A549 (cell line): ENCODE results near the gene ATG5. TPM values are rescaled to one million over a fixed set of nuclear protein-coding genes. Genes with fewer than 3 reads are reported as not detected.
"Not testable (repeated sequence)": the region's sequence is repeated elsewhere in the genome, so short reads cannot be mapped to it uniquely, and the experiment has no call there.

ENCODE experiments used
- ATAC-seq, 2 experiments: fragments of 200-7000 bp in 1 of 2; fragments of >200 bp in 1 of 2; cut with Nextera tagmentation in 1 of 2; cut with Tn5 transposase in 1 of 2; 3 replicates each; pipeline versions ENCODE4 v1.8.0 to v1.9.1; 2018 to 2020; ENCODE audit warnings: mild to moderate bottlenecking in 1 of 2, moderate library complexity in 1 of 2
- CTCF ChIA-PET: fragments of 300-600 bp; sonication (Branson Sonifier 250); formaldehyde crosslinking; extraction: SDS; loops from one replicate; lab custom pipeline; 2021; ENCODE audit warnings: antibody characterized with exemption, inconsistent platforms; lab: Yijun Ruan, JAX
- POLR2A ChIA-PET: fragments of 350-600 bp; formaldehyde crosslinking; extraction: SDS; loops from one replicate; lab custom pipeline; 2021; ENCODE audit warnings: antibody characterized with exemption, inconsistent platforms; lab: Yijun Ruan, JAX
- DNase-seq, 2 experiments: peaks; one replicate each; pipeline versions ENCODE4 v3.0.0 to v3.0.0-alpha.2; 2011 to 2016; ENCODE audit warnings: low read depth in 1 of 2, low spot score in 1 of 2
- FAIRE-seq: peaks from 2 replicates; lab custom pipeline; 2011; peaks lifted over from hg19 to GRCh38; lab: Jason Lieb, UNC
- H3K27ac ChIP-seq, 2 experiments: fragments of >200 bp; sonication (Bioruptor Twin); formaldehyde crosslinking; 3 replicates each; pipeline ENCODE4 v1.5.1; 2016 to 2017
- H3K4me1 ChIP-seq: fragments of >200 bp; sonication (Bioruptor Twin); formaldehyde crosslinking; 3 replicates; pipeline ENCODE4 v1.6.1; 2016
- H3K4me2 ChIP-seq: fragments of >200 bp; sonication (Bioruptor Twin); formaldehyde crosslinking; 3 replicates; pipeline ENCODE4 v1.6.1; 2016
- H3K4me3 ChIP-seq: fragments of >200 bp; sonication (Bioruptor Twin); formaldehyde crosslinking; 3 replicates; pipeline ENCODE4 v1.5.1; 2016
- H3K9me3 ChIP-seq: fragments of >200 bp; sonication (Bioruptor Twin); formaldehyde crosslinking; 3 replicates; pipeline ENCODE4 v1.6.1; 2016
- CHD2 ChIP-seq: fragments of 150-350 bp; IDR thresholded peaks from 2 replicates; pipeline ENCODE4 v1.6.1; 2014; ENCODE audit warnings: low read length; ENCODE audit not compliant: partially characterized antibody
- EHF ChIP-seq: fragments of 250-450 bp; sonication (Bioruptor Pico); IDR thresholded peaks from 2 replicates; pipeline ENCODE4 v1.5.0; 2020; ENCODE audit warnings: mild to moderate bottlenecking
- EP300 ChIP-seq, 2 experiments: fragments of >200 bp; sonication (Bioruptor Twin); formaldehyde crosslinking; IDR thresholded peaks; 2 replicates in 1 of 2; 3 replicates in 1 of 2; pipeline ENCODE4 v1.6.1; 2016 to 2017
- ESRRA ChIP-seq: fragments of 150-350 bp; IDR thresholded peaks from 2 replicates; pipeline ENCODE4 v1.6.1; 2014; ENCODE audit warnings: mild to moderate bottlenecking, low read length, borderline replicate concordance
- FOSB ChIP-seq: fragments of 250-450 bp; sonication (Bioruptor Pico); IDR thresholded peaks from 2 replicates; pipeline ENCODE4 v1.5.0; 2020; ENCODE audit warnings: mild to moderate bottlenecking, moderate library complexity
- FOXS1 ChIP-seq: fragments of 250-450 bp; sonication (Bioruptor Pico); IDR thresholded peaks from 2 replicates; pipeline ENCODE4 v1.5.0; 2020; ENCODE audit warnings: mild to moderate bottlenecking, moderate library complexity
- HOXB5 ChIP-seq: fragments of 250-450 bp; sonication (Bioruptor Pico); IDR thresholded peaks from 2 replicates; pipeline ENCODE4 v1.5.0; 2020; ENCODE audit warnings: mild to moderate bottlenecking, moderate library complexity
- JUN ChIP-seq, 2 experiments: fragments of >200 bp; sonication (Bioruptor Twin); formaldehyde crosslinking; IDR thresholded peaks; 2 replicates in 1 of 2; 3 replicates in 1 of 2; pipeline ENCODE4 v1.6.1; 2016 to 2017
- MAFK ChIP-seq: fragments of 450-650 bp; IDR thresholded peaks from 2 replicates; pipeline ENCODE4 v1.6.1; 2014; ENCODE audit not compliant: partially characterized antibody
- PHF8 ChIP-seq: fragments of 200-600 bp; sonication (generic); IDR thresholded peaks from 2 replicates; pipeline ENCODE4 v1.6.1; 2016; ENCODE audit warnings: low read depth, mild to moderate bottlenecking, antibody characterized with exemption, moderate library complexity, borderline replicate concordance
- RARB ChIP-seq: fragments of 250-450 bp; sonication (Bioruptor Pico); IDR thresholded peaks from 2 replicates; pipeline ENCODE4 v1.8.0; 2021; ENCODE audit warnings: mild to moderate bottlenecking, moderate library complexity
- RCOR1 ChIP-seq: fragments of 150-350 bp; IDR thresholded peaks from 2 replicates; pipeline ENCODE4 v1.6.1; 2014; ENCODE audit warnings: antibody characterized with exemption, low read length, low read depth
- RFX5 ChIP-seq: fragments of 450-650 bp; IDR thresholded peaks from 2 replicates; pipeline ENCODE4 v1.7.1; 2014; ENCODE audit warnings: antibody characterized with exemption, mild to moderate bottlenecking, moderate library complexity
- RNF2 ChIP-seq: fragments of 200-600 bp; sonication (generic); IDR thresholded peaks from 2 replicates; pipeline ENCODE4 v1.6.1; 2016; ENCODE audit warnings: low read depth, mild to moderate bottlenecking, antibody characterized with exemption, moderate library complexity, borderline replicate concordance
- SREBF2 ChIP-seq: fragments of 450-650 bp; IDR thresholded peaks from 2 replicates; pipeline ENCODE4 v1.6.1; 2014; ENCODE audit warnings: mild to moderate bottlenecking, moderate library complexity
- ZNF302 ChIP-seq: fragments of 250-450 bp; sonication (Bioruptor Pico); IDR thresholded peaks from 2 replicates; pipeline ENCODE4 v1.9.0; 2021; ENCODE audit warnings: inconsistent platforms, mild to moderate bottlenecking, moderate library complexity
- WGBS: methylation state at CpG from one replicate; pipeline ENCODE4 v1.1.6; 2017; ENCODE audit errors: missing lambda C conversion rate; 5-methylcytosine and 5-hydroxymethylcytosine counted together
- polyA plus RNA-seq, 4 experiments: library from polyadenylated mRNA; depleted of rRNA in 3 of 4; stranded (reverse); fragments of >200 nt; fragmentation: RNase III in 1 of 4; extraction: RNeasy Plus Mini Kit Qiagen cat#74134 plus additional on column Dnase treatment in 1 of 4; gene quantifications; 2 replicates in 3 of 4; 3 replicates in 1 of 4; pipeline ENCODE4 v1.2.3, GENCODE V29; 2011 to 2017
- TF ChIP-seq, protein P1 (sequence below): fragments of >200 bp; sonication (Bioruptor Twin); formaldehyde crosslinking; IDR thresholded peaks from 2 replicates; pipeline ENCODE4 v1.6.1; 2016
- TF ChIP-seq, protein P2 (sequence below): fragments of 450-650 bp; IDR thresholded peaks from 2 replicates; pipeline ENCODE4 v1.6.1; 2014; ENCODE audit warnings: antibody characterized with exemption
- TF ChIP-seq, protein P3 (sequence below): fragments of 200-600 bp; sonication (generic); IDR thresholded peaks from 2 replicates; pipeline ENCODE4 v1.6.1; 2016; ENCODE audit warnings: antibody characterized with exemption, mild to moderate bottlenecking, moderate library complexity

The ATG5 gene
- polyA plus RNA-seq, 2 of the 4 experiments (the other 2 are of a cell fraction) = 26.6 to 53.5 TPM

DNA sequence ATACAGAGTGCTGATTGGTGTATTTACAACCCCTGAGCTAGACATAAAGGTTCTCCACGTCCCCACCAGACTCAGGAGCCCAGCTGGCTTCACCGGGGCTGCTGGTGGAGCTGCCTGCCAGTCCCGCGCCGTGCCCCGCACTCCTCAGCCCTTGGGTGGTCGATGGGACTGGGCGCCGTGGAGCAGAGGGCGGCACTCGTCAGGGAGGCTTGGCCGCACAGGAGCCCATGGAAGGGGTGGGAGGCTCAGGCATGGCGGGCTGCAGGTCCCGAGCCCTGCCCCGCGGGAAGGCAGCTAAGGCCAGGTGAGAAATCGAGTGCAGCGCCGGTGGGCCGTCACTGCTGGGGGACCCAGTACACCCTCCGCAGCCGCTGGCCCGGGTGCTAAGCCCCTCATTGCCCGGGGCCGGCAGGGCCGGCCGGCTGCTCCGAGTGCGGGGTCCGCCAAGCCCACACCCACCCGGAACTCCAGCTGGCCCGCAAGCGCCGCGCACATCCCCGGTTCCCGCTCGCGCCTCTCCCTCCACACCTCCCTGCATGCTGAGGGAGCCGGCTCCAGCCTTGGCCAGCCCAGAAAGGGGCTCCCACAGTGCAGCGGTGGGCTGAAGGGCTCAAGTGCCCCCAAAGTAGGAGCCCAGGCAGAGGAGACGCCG, 56.2 kb downstream of the ATG5 start:
- ATAC-seq, DNase-seq, POLR2A ChIA-PET, H3K4me3 ChIP-seq, H3K4me1 ChIP-seq, H3K27ac ChIP-seq, CTCF ChIA-PET, H3K4me2 ChIP-seq, FAIRE-seq: not testable (repeated sequence)
- H3K9me3 ChIP-seq = peaks cover 14% of the 10 kb centered on the region; the same call in 1 of the 3 replicates
- 93% methylated on average over 14 of the region's 43 CpGs for WGBS

DNA sequence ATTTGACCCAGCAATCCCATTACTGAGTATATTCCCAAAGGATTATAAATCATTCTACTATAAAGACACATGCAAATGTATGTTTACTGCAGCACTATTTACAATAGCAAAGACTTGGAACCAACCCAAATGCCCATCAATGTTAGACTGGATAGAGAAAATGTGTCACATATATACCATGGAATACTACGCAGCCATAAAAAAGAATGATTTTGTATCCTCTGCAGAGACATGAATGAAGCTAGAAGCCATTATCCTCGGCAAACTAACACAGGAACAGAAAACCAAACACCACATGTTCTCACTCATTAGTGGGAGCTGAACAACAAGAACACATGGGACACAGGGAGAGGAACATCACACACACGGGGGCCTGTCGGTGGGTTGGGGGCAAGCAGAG, 57.1 kb downstream of the ATG5 start:
- H3K4me1 ChIP-seq, ATAC-seq, H3K4me2 ChIP-seq, H3K4me3 ChIP-seq, H3K27ac ChIP-seq, POLR2A ChIA-PET, FAIRE-seq, DNase-seq: not testable (repeated sequence)
- peaks cover 14% of the 10 kb centered on the region; the same call in 1 of the 3 replicates for H3K9me3 ChIP-seq
- CTCF ChIA-PET = interaction anchor here (1.0 kb wide), 1 partner anchor 784 kb away, joined by 3 read pairs; no protein-coding TSS in a partner anchor
- WGBS = 97% methylated on average over 4 of the region's 4 CpGs

DNA sequence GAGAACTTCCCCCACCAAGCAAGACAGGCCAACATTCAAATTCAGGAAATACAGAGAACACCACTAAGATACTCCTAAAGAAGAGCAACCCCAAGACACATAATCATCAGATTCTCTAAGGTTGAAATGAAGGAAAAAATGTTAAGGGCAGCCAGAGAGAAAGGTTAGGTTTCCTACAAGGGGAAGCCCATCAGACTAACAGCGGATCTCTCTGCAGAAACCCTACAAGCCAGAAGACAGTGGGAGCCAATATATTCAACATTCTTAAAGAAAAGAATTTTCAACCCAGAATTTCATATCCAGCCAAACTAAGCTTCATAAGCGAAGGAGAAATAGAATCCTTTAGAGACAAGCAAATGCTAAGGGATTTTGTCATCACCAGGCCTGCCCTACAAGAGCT, 61.1 kb downstream of the ATG5 start:
- Histone ChIP-seq H3K4me1 (peaks cover 23% of the 10 kb centered on the region), H3K9me3 (peaks cover 14% of the 10 kb centered on the region; the same call in 1 of the 3 replicates)
- H3K27ac ChIP-seq, ATAC-seq, H3K4me2 ChIP-seq, POLR2A ChIA-PET, FAIRE-seq, H3K4me3 ChIP-seq, DNase-seq: not testable (repeated sequence)
- WGBS = 98% methylated on average over 2 of the region's 2 CpGs
- CTCF ChIA-PET = interaction anchor here (0.6 kb wide), 1 partner anchor 1175 kb away, joined by 3 read pairs; no protein-coding TSS in a partner anchor

DNA sequence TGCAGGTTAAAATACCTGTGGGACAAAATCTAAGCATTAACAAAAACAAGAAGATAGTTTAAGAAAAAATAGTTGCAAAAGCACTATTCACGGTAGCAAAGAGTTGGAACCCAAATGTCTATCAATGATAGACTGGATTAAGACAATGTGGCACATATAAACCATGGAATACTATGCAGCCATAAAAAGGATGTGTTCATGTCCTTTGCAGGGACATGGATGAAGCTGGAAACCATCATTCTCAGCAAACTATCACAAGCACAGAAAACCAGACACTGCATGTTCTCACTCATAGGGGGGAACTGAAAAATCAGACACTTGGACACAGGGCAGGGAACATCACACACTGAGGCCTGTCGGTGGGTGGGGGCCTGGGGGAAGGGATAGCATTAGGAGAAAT, 65.8 kb downstream of the ATG5 start:
- H3K9me3 ChIP-seq, H3K4me3 ChIP-seq, H3K4me2 ChIP-seq, DNase-seq, POLR2A ChIA-PET, CTCF ChIA-PET, H3K27ac ChIP-seq, FAIRE-seq, ATAC-seq: not testable (repeated sequence)
- H3K4me1 ChIP-seq = peaks cover 59% of the 10 kb centered on the region
- WGBS = 98% methylated on average over 2 of the region's 2 CpGs

DNA sequence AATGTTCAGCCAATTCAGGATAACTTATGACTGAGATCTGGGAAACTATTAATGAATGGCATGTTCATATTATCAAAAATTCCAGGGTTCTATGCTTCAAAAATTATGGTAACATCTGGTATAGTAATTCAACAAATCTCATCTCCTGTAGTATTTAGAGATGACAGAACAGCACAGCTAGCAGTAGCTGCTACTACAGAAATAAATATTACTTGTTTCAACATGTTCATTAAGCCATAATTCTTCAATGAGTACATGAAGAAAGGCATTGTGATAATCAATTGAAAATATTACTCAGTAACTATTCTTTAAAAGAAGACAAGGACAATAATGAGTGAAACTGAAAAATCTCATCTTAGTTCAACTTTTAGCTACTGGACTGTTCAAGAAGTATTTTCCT, 66.8 kb downstream of the ATG5 start:
- no peak overlapping the region for H3K27ac ChIP-seq
- CTCF ChIA-PET = interaction anchor here (0.6 to 1.4 kb wide), 3 partner anchors 76 to 856 kb away, joined by 3 to 4 read pairs (median 3); partner anchors contain the start of gene PREP
- no peak for FAIRE-seq
- no peak overlapping the region for H3K4me3 ChIP-seq
- no peak overlapping the region for H3K4me2 ChIP-seq
- H3K4me1 ChIP-seq = peaks cover 69% of the 10 kb centered on the region
- no peak for ATAC-seq
- no peak for DNase-seq
- POLR2A ChIA-PET = no interaction called here
- TF ChIP-seq HOXB5 (CRISPR knock-in tag) (no peak), ESRRA (no peak), PHF8 (no peak), ZNF302 (CRISPR knock-in tag) (no peak), CHD2 (no peak), FOSB (CRISPR knock-in tag) (no peak), RNF2 (no peak), EHF (CRISPR knock-in tag) (no peak), EP300 (IDR thresholded peaks at IDR 0.05) (no peak), JUN (IDR thresholded peaks at IDR 0.05) (no peak), MAFK (no peak), SREBF2 (no peak), RARB (no peak), FOXS1 (no peak), RCOR1 (no peak), RFX5 (no peak)
- TF ChIP-seq, protein P1, sequence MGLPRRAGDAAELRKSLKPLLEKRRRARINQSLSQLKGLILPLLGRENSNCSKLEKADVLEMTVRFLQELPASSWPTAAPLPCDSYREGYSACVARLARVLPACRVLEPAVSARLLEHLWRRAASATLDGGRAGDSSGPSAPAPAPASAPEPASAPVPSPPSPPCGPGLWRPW = no peak
- TF ChIP-seq, protein P2, sequence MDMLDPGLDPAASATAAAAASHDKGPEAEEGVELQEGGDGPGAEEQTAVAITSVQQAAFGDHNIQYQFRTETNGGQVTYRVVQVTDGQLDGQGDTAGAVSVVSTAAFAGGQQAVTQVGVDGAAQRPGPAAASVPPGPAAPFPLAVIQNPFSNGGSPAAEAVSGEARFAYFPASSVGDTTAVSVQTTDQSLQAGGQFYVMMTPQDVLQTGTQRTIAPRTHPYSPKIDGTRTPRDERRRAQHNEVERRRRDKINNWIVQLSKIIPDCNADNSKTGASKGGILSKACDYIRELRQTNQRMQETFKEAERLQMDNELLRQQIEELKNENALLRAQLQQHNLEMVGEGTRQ = no peak
- TF ChIP-seq, protein P3, sequence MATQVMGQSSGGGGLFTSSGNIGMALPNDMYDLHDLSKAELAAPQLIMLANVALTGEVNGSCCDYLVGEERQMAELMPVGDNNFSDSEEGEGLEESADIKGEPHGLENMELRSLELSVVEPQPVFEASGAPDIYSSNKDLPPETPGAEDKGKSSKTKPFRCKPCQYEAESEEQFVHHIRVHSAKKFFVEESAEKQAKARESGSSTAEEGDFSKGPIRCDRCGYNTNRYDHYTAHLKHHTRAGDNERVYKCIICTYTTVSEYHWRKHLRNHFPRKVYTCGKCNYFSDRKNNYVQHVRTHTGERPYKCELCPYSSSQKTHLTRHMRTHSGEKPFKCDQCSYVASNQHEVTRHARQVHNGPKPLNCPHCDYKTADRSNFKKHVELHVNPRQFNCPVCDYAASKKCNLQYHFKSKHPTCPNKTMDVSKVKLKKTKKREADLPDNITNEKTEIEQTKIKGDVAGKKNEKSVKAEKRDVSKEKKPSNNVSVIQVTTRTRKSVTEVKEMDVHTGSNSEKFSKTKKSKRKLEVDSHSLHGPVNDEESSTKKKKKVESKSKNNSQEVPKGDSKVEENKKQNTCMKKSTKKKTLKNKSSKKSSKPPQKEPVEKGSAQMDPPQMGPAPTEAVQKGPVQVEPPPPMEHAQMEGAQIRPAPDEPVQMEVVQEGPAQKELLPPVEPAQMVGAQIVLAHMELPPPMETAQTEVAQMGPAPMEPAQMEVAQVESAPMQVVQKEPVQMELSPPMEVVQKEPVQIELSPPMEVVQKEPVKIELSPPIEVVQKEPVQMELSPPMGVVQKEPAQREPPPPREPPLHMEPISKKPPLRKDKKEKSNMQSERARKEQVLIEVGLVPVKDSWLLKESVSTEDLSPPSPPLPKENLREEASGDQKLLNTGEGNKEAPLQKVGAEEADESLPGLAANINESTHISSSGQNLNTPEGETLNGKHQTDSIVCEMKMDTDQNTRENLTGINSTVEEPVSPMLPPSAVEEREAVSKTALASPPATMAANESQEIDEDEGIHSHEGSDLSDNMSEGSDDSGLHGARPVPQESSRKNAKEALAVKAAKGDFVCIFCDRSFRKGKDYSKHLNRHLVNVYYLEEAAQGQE = no peak
- no peaks in the 10 kb centered on the region for H3K9me3 ChIP-seq
